ENCODE measurements around the gene TBC1D1.

DNA sequence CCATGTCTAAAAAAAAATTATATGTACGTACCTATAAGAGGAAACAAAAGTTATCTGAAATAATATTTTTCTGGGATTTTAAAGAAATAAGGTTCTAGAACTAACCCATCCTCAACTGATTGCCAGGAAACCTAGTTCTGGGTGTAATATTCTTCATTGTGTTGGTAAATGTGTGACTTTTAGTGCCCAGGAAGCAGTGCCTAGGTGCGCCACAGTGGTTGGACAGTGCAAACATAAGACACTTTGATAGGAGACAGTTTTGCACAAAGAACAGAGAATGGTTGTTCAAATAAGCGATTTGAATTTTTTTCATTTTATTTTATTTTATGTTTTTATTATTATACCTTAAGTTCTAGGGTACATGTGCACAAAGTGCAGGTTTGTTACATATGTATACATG is 47.3 kb downstream of the TBC1D1 start:
- TF ChIP-seq, protein P1, sequence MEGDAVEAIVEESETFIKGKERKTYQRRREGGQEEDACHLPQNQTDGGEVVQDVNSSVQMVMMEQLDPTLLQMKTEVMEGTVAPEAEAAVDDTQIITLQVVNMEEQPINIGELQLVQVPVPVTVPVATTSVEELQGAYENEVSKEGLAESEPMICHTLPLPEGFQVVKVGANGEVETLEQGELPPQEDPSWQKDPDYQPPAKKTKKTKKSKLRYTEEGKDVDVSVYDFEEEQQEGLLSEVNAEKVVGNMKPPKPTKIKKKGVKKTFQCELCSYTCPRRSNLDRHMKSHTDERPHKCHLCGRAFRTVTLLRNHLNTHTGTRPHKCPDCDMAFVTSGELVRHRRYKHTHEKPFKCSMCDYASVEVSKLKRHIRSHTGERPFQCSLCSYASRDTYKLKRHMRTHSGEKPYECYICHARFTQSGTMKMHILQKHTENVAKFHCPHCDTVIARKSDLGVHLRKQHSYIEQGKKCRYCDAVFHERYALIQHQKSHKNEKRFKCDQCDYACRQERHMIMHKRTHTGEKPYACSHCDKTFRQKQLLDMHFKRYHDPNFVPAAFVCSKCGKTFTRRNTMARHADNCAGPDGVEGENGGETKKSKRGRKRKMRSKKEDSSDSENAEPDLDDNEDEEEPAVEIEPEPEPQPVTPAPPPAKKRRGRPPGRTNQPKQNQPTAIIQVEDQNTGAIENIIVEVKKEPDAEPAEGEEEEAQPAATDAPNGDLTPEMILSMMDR (conservative IDR thresholded peaks at IDR 0.05; ENCODE audit: low read depth, low read length): no peak
- TF ChIP-seq EZH2 (IDR thresholded peaks at IDR 0.05; ENCODE audit: borderline replicate concordance, low read depth, low read length, poor library complexity, severe bottlenecking): no peak
